DOHH2 (cell line): ENCODE results near the gene COL27A1.

Source experiments
- H3F3A ChIP-seq: fragments of 200-600 bp; sonication (generic), shearing (Covaris generic); 2 replicates; pipeline ENCODE4 v1.6.0; 2016; ENCODE audit warnings: antibody characterized with exemption, mild to moderate bottlenecking; ENCODE audit not compliant: control insufficient read depth, insufficient read depth
- H3K27ac ChIP-seq: fragments of 200-600 bp; sonication (generic); 2 replicates; pipeline ENCODE4 v1.5.1; 2014; ENCODE audit warnings: low read depth, mild to moderate bottlenecking, low read length, moderate library complexity
- H3K27me3 ChIP-seq: fragments of 200-600 bp; sonication (generic); 2 replicates; pipeline ENCODE4 v1.6.1; 2014; ENCODE audit warnings: mild to moderate bottlenecking, low read length, mixed read lengths; ENCODE audit not compliant: control insufficient read depth
- H3K36me3 ChIP-seq: fragments of 200-600 bp; sonication (generic); 2 replicates; pipeline ENCODE4 v1.6.1; 2014; ENCODE audit warnings: mild to moderate bottlenecking, low read length, moderate library complexity, mixed read lengths; ENCODE audit not compliant: control insufficient read depth
- H3K4me1 ChIP-seq: fragments of 200-600 bp; sonication (generic); 2 replicates; pipeline ENCODE4 v1.6.1; 2014; ENCODE audit warnings: mild to moderate bottlenecking, low read length, mixed read lengths; ENCODE audit not compliant: control insufficient read depth
- H3K4me2 ChIP-seq: fragments of 200-600 bp; sonication (generic); 2 replicates; pipeline ENCODE4 v1.6.0; 2014; ENCODE audit warnings: mild to moderate bottlenecking, low read length, moderate library complexity
- H3K4me3 ChIP-seq: fragments of 200-600 bp; sonication (generic); 2 replicates; pipeline ENCODE4 v1.5.1; 2014; ENCODE audit warnings: mild to moderate bottlenecking, low read length, mixed read lengths
- H3K79me2 ChIP-seq: fragments of 200-600 bp; sonication (generic); 2 replicates; pipeline ENCODE4 v1.6.1; 2014; ENCODE audit warnings: mild to moderate bottlenecking, low read length, mixed read lengths; ENCODE audit not compliant: control insufficient read depth
- H3K9me2 ChIP-seq: fragments of 200-600 bp; sonication (generic); replicated peaks from 2 replicates; pipeline ENCODE4 v1.6.1; 2014; ENCODE audit warnings: mild to moderate bottlenecking, low read length, mixed read lengths; ENCODE audit not compliant: control insufficient read depth
- H3K9me3 ChIP-seq: fragments of 200-600 bp; sonication (generic); 2 replicates; pipeline ENCODE4 v1.6.1; 2014; ENCODE audit warnings: antibody characterized with exemption, low read length, mixed read lengths; ENCODE audit not compliant: control insufficient read depth, insufficient read depth
- H4K20me1 ChIP-seq: fragments of 200-600 bp; sonication (generic); 2 replicates; pipeline ENCODE4 v1.6.0; 2014; ENCODE audit warnings: low read depth, mild to moderate bottlenecking, antibody characterized with exemption, low read length, moderate library complexity; ENCODE audit not compliant: control insufficient read depth, insufficient read depth
- CTCF ChIP-seq: fragments of 200-600 bp; sonication (generic); IDR thresholded peaks from one replicate; pipeline ENCODE4 v1.5.1; 2014; ENCODE audit warnings: antibody characterized with exemption, mild to moderate bottlenecking, low read depth, low read length; ENCODE audit not compliant: poor library complexity, severe bottlenecking
- EZH2phosphoT487 ChIP-seq: fragments of 200-600 bp; sonication (generic); IDR thresholded peaks from 2 replicates; pipeline ENCODE4 v1.6.1; 2017; ENCODE audit warnings: borderline replicate concordance, mild to moderate bottlenecking, antibody characterized with exemption, low read length, moderate library complexity, mixed read lengths

Gene COL27A1

GRCh38 chr9:114294664-114295063, 139.3 kb downstream of the COL27A1 start:
- H3K27me3 ChIP-seq: no peaks in the 10 kb centered on the region
- H3K4me1 ChIP-seq: no peaks in the 10 kb centered on the region
- peaks cover 8% of the 10 kb centered on the region; the same call in 1 of the 2 replicates for H3K9me3 ChIP-seq
- no peak overlapping the region for H3K27ac ChIP-seq
- H3K36me3 ChIP-seq: peaks cover 21% of the 10 kb centered on the region
- H3K79me2 ChIP-seq: no peaks in the 10 kb centered on the region
- no peaks in the 10 kb centered on the region for H3K9me2 ChIP-seq
- H4K20me1 ChIP-seq: no peaks in the 10 kb centered on the region
- H3F3A ChIP-seq: no peaks in the 10 kb centered on the region; the same call in 1 of the 2 replicates
- no peak for TF ChIP-seq EZH2phosphoT487
- H3K4me2 ChIP-seq: no peak overlapping the region
- H3K4me3 ChIP-seq: no peak overlapping the region

- TF ChIP-seq EZH2phosphoT487 (no peak), CTCF (no peak)
- Histone ChIP-seq H3K4me2 (no peak overlapping the region), H4K20me1 (no peaks in the 10 kb centered on the region), H3K4me1 (no peaks in the 10 kb centered on the region), H3K9me2 (no peaks in the 10 kb centered on the region), H3K79me2 (no peaks in the 10 kb centered on the region), H3K36me3 (peaks cover 21% of the 10 kb centered on the region), H3F3A (no peaks in the 10 kb centered on the region; the same call in 1 of the 2 replicates), H3K27me3 (no peaks in the 10 kb centered on the region), H3K4me3 (no peak overlapping the region), H3K9me3 (peaks cover 8% of the 10 kb centered on the region; the same call in 1 of the 2 replicates), H3K27ac (no peak overlapping the region)
Measured at GRCh38 chr9:114296338-114296737, 141.0 kb downstream of the COL27A1 start.

GRCh38 chr9:114299286-114300152, 144.2 kb downstream of the COL27A1 start:
- Histone ChIP-seq H3K36me3 (peaks cover 10% of the 10 kb centered on the region), H3K9me3 (peaks cover 7% of the 10 kb centered on the region; the same call in 1 of the 2 replicates)

More at GRCh38 chr9:114299286-114300152, 144.2 kb downstream of the COL27A1 start:
- Histone ChIP-seq H3K4me2 (no peak overlapping the region), H3K4me1 (no peaks in the 10 kb centered on the region), H3K9me2 (no peaks in the 10 kb centered on the region), H3K27ac (no peak overlapping the region), H3K4me3 (no peak overlapping the region), H3F3A (no peaks in the 10 kb centered on the region; the same call in 1 of the 2 replicates), H3K79me2 (no peaks in the 10 kb centered on the region), H3K27me3 (no peaks in the 10 kb centered on the region), H4K20me1 (no peaks in the 10 kb centered on the region)
- no peak for TF ChIP-seq CTCF
- no peak for TF ChIP-seq EZH2phosphoT487
